ENCODE measurements around the gene STRA6.

STRA6 gene

GRCh38 chr15:74196175-74196574 is 6.4 kb downstream of the STRA6 start:
- no peak overlapping the region for H3K4me2 ChIP-seq (ENCODE audit: low read depth, low read length, poor library complexity, severe bottlenecking)
- H3F3A ChIP-seq (ENCODE audit: low read depth): no peaks in the 10 kb centered on the region
- peaks cover 33% of the 10 kb centered on the region; the same call in 1 of the 2 replicates for H3K79me2 ChIP-seq (ENCODE audit: insufficient read depth, low read length)
- H3K9me2 ChIP-seq (replicated peaks; ENCODE audit: low read depth, low read length): no peaks in the 10 kb centered on the region
- H3K9ac ChIP-seq (ENCODE audit: low read depth, low read length, poor library complexity, severe bottlenecking): no peak overlapping the region
- H3K36me3 ChIP-seq (ENCODE audit: insufficient read depth, low read length): peaks cover 45% of the 10 kb centered on the region; the same call in 1 of the 2 replicates
- H2AFZ ChIP-seq (ENCODE audit: low read length): no peak overlapping the region
- H3K9me3 ChIP-seq (ENCODE audit: insufficient read depth, low read depth, low read length): no peaks in the 10 kb centered on the region
- peaks cover 8% of the 10 kb centered on the region for H3K4me1 ChIP-seq (ENCODE audit: insufficient read depth, low read length, poor library complexity, severe bottlenecking)
- no peaks in the 10 kb centered on the region for H3K27me3 ChIP-seq (ENCODE audit: insufficient read depth, low read length, poor library complexity, severe bottlenecking)
- no peak overlapping the region for H3K4me3 ChIP-seq (ENCODE audit: low read length, poor library complexity, severe bottlenecking)
- H4K20me1 ChIP-seq (ENCODE audit: insufficient read depth, low read length, poor library complexity, severe bottlenecking): no peaks in the 10 kb centered on the region
- no peak for TF ChIP-seq EZH2phosphoT487 (IDR thresholded peaks at IDR 0.05; ENCODE audit: borderline replicate concordance)
- TF ChIP-seq, protein P1, sequence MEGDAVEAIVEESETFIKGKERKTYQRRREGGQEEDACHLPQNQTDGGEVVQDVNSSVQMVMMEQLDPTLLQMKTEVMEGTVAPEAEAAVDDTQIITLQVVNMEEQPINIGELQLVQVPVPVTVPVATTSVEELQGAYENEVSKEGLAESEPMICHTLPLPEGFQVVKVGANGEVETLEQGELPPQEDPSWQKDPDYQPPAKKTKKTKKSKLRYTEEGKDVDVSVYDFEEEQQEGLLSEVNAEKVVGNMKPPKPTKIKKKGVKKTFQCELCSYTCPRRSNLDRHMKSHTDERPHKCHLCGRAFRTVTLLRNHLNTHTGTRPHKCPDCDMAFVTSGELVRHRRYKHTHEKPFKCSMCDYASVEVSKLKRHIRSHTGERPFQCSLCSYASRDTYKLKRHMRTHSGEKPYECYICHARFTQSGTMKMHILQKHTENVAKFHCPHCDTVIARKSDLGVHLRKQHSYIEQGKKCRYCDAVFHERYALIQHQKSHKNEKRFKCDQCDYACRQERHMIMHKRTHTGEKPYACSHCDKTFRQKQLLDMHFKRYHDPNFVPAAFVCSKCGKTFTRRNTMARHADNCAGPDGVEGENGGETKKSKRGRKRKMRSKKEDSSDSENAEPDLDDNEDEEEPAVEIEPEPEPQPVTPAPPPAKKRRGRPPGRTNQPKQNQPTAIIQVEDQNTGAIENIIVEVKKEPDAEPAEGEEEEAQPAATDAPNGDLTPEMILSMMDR (conservative IDR thresholded peaks at IDR 0.05; ENCODE audit: low read length): no peak

GRCh38 chr15:74194572-74195559 is 7.7 kb downstream of the STRA6 start:
- H3K4me2 ChIP-seq (ENCODE audit: low read depth, low read length, poor library complexity, severe bottlenecking): no peak overlapping the region
- no peaks in the 10 kb centered on the region for H3K9me3 ChIP-seq (ENCODE audit: insufficient read depth, low read depth, low read length)
- H3K4me3 ChIP-seq (ENCODE audit: low read length, poor library complexity, severe bottlenecking): no peak overlapping the region
- no peaks in the 10 kb centered on the region for H4K20me1 ChIP-seq (ENCODE audit: insufficient read depth, low read length, poor library complexity, severe bottlenecking)
- no peak overlapping the region for H3K9ac ChIP-seq (ENCODE audit: low read depth, low read length, poor library complexity, severe bottlenecking)
- H3K9me2 ChIP-seq (replicated peaks; ENCODE audit: low read depth, low read length): no peaks in the 10 kb centered on the region
- H3K4me1 ChIP-seq (ENCODE audit: insufficient read depth, low read length, poor library complexity, severe bottlenecking): no peaks in the 10 kb centered on the region
- H2AFZ ChIP-seq (ENCODE audit: low read length): no peak overlapping the region
- TF ChIP-seq EZH2phosphoT487 (IDR thresholded peaks at IDR 0.05; ENCODE audit: borderline replicate concordance): no peak
- TF ChIP-seq, protein P1 (conservative IDR thresholded peaks at IDR 0.05; ENCODE audit: low read length): no peak
- no peaks in the 10 kb centered on the region for H3K27me3 ChIP-seq (ENCODE audit: insufficient read depth, low read length, poor library complexity, severe bottlenecking)
- no peaks in the 10 kb centered on the region for H3F3A ChIP-seq (ENCODE audit: low read depth)
- peaks cover 20% of the 10 kb centered on the region; the same call in 1 of the 2 replicates for H3K79me2 ChIP-seq (ENCODE audit: insufficient read depth, low read length)
- peaks cover 46% of the 10 kb centered on the region; the same call in 1 of the 2 replicates for H3K36me3 ChIP-seq (ENCODE audit: insufficient read depth, low read length)

DNA sequence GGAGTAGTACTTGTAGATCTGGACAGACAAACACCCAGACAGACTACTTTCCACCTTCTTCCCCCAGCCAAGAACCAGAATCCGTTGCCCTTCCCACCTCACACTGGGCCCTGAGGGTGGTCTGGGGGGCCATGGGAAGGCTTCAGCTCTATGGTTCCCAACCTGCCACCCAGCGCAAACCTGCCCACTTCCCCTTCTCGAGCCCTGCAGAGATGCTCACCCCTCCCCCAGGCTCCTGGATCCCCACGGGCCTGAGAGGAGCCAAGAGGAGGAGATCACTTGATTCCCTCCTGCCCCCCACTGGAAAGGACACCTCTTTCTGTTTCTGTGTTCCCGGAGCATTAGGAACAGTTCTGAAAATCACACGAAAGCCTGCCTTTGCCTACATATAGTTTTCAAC is 8.7 kb downstream of the STRA6 start:
- Histone ChIP-seq H3K4me3 (ENCODE audit: low read length, poor library complexity, severe bottlenecking) (no peak overlapping the region), H3K9me3 (ENCODE audit: insufficient read depth, low read depth, low read length) (no peaks in the 10 kb centered on the region), H3K4me2 (ENCODE audit: low read depth, low read length, poor library complexity, severe bottlenecking) (no peak overlapping the region), H3K27me3 (ENCODE audit: insufficient read depth, low read length, poor library complexity, severe bottlenecking) (no peaks in the 10 kb centered on the region), H3K9me2 (replicated peaks; ENCODE audit: low read depth, low read length) (no peaks in the 10 kb centered on the region), H3K79me2 (ENCODE audit: insufficient read depth, low read length) (peaks cover 10% of the 10 kb centered on the region; the same call in 1 of the 2 replicates), H4K20me1 (ENCODE audit: insufficient read depth, low read length, poor library complexity, severe bottlenecking) (no peaks in the 10 kb centered on the region), H3F3A (ENCODE audit: low read depth) (no peaks in the 10 kb centered on the region), H2AFZ (ENCODE audit: low read length) (no peak overlapping the region), H3K4me1 (ENCODE audit: insufficient read depth, low read length, poor library complexity, severe bottlenecking) (no peaks in the 10 kb centered on the region), H3K36me3 (ENCODE audit: insufficient read depth, low read length) (peaks cover 46% of the 10 kb centered on the region; the same call in 1 of the 2 replicates), H3K9ac (ENCODE audit: low read depth, low read length, poor library complexity, severe bottlenecking) (no peak overlapping the region)
- TF ChIP-seq EZH2phosphoT487 (IDR thresholded peaks at IDR 0.05; ENCODE audit: borderline replicate concordance): no peak
- TF ChIP-seq, protein P1 (conservative IDR thresholded peaks at IDR 0.05; ENCODE audit: low read length): no peak
